C4-2B (cell line): ENCODE measurements around the gene PPP2R5B.

Experiments used
- H3K27ac ChIP-seq: fragments of 450-650 bp; 2 replicates; pipeline ENCODE4 v1.5.1; 2017
- ZFX ChIP-seq: fragments of 450-650 bp; IDR thresholded peaks from 2 replicates; pipeline ENCODE4 v1.6.1; 2017
- TF ChIP-seq, protein P1 (sequence below): fragments of 450-650 bp; conservative IDR thresholded peaks from 2 replicates; pipeline ENCODE4 v1.5.1; 2017; ENCODE audit warnings: mild to moderate bottlenecking

Gene PPP2R5B

GRCh38 chr11:64890522-64890939 lies 34.0 kb upstream of the PPP2R5B start:
- TF ChIP-seq, protein P1, sequence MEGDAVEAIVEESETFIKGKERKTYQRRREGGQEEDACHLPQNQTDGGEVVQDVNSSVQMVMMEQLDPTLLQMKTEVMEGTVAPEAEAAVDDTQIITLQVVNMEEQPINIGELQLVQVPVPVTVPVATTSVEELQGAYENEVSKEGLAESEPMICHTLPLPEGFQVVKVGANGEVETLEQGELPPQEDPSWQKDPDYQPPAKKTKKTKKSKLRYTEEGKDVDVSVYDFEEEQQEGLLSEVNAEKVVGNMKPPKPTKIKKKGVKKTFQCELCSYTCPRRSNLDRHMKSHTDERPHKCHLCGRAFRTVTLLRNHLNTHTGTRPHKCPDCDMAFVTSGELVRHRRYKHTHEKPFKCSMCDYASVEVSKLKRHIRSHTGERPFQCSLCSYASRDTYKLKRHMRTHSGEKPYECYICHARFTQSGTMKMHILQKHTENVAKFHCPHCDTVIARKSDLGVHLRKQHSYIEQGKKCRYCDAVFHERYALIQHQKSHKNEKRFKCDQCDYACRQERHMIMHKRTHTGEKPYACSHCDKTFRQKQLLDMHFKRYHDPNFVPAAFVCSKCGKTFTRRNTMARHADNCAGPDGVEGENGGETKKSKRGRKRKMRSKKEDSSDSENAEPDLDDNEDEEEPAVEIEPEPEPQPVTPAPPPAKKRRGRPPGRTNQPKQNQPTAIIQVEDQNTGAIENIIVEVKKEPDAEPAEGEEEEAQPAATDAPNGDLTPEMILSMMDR: no peak
- no peak for TF ChIP-seq ZFX
- no peak overlapping the region for H3K27ac ChIP-seq

- no peak overlapping the region for H3K27ac ChIP-seq
- TF ChIP-seq, protein P1: no peak
- no peak for TF ChIP-seq ZFX
Measured at GRCh38 chr11:64891215-64891848, 33.2 kb upstream of the PPP2R5B start.

DNA sequence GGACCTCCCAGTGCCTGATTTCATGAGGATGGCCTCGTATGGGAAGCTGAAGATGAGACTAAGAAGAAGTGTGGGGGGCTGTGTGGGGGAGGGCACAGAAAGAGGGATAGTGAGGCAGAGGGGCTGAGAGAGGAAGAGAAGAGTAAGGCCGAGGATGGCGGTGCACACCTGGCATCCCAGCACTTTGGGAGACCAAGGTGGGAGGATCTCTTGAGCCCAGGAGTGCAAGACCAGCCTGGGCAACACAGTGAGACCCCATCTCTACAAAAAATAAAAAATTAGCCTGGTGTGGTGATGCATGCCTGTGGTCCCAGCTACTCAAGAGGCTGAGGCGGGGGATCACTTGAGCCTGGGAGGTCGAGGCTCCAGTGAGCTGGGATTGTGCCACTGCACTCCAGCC lies 32.6 kb upstream of the PPP2R5B start:
- no peak overlapping the region for H3K27ac ChIP-seq
- no peak for TF ChIP-seq ZFX
- TF ChIP-seq, protein P1: no peak

GRCh38 chr11:64892411-64892831 lies 32.1 kb upstream of the PPP2R5B start:
- TF ChIP-seq, protein P1: no peak
- no peak for TF ChIP-seq ZFX
- H3K27ac ChIP-seq: no peak overlapping the region

GRCh38 chr11:64892838-64893193 lies 31.7 kb upstream of the PPP2R5B start:
- no peak for TF ChIP-seq ZFX
- TF ChIP-seq, protein P1: no peak
- H3K27ac ChIP-seq: no peak overlapping the region

DNA sequence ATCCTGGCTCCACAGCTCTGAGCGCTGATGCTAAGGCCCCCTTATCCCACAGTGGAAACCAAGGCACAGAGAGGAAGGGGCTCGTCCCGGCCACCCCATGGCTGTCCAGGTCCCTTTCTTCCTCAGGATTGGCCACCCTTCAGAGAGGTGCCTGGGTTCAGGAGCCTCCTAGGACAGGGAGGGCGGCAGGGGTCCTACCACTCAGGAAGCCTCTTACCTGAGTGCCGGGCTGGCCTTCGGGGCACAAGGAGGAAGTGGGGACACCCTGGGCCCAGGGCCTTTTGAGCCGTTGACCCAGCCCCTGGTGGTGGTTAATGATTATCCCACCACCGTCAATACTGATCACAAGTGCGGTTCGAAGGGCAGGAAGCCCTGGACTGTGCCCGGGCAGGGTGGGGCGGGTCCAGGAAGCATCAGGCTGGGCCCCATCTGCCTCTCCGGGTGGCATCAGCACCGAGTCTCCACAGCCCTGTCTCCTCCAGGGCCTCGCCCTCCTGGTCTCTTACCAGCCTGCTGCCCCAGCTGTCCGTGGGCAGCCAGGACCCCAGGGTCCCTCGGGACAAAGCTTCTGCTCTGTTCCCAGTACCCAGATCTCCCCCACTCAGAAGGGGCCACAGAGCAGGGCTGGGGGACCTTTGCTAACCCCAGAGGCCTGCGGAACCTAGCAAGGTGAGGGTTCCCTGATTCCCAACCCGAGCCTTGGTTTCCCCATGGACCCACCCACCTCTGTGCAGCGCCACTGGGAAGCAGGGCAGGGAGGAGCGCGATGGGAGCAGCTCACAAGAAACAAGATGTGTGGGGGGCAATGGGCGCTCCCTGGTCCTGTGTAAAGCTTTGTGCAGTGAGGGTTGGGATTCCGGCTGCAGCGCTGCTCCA lies 31.1 kb upstream of the PPP2R5B start:
- no peak overlapping the region for H3K27ac ChIP-seq
- no peak for TF ChIP-seq ZFX
- TF ChIP-seq, protein P1: no peak

DNA sequence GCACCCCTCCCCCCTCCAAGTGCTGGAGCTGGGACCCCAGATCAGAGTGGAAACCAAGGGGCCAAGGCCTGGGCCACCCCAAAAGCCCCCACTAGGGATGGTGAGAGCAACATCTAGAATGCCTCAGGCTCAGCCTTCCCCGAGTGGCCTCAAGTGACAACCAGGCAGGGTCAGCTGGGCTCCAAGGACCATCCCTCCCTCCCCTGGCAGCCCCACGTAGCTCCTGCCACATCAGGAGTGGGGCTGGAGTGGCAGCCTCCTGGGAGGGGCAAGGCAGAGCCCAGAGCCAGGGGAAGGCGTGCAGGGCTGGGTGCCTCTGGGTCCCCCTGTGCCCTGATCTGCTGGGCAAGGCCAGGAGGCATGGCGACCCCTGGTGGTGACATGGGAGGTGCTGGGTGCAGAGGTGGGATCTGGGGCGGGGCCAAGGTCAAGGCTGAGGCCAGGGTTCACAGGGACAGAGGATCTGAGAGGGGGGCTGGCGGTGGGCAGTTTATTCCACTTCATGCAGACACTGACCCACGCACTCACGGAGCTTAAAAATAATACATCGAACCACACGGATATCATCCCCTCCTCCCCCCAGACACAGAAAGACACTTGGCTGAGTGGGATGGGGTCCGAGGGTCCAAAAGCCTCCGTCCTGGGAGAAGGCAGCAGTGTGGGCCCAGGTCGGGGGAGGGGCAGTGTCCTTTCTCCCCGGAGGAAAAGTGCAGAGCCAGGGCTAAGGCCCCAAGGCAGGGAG lies 30.2 kb upstream of the PPP2R5B start:
- TF ChIP-seq ZFX: no peak
- TF ChIP-seq, protein P1: peak; percentile 95
- H3K27ac ChIP-seq: no peak overlapping the region
